22Rv1 (cell line): ENCODE data around the gene RPL36.

Source experiments
- ZFX ChIP-seq: fragments of 450-650 bp; IDR thresholded peaks from 2 replicates; pipeline ENCODE4 v1.6.1; 2017; ENCODE audit warnings: antibody characterized with exemption, borderline replicate concordance
- TF ChIP-seq, protein P1 (sequence below): fragments of 450-650 bp; IDR thresholded peaks from 2 replicates; pipeline ENCODE4 v1.5.1; 2017; ENCODE audit warnings: mild to moderate bottlenecking

DNA sequence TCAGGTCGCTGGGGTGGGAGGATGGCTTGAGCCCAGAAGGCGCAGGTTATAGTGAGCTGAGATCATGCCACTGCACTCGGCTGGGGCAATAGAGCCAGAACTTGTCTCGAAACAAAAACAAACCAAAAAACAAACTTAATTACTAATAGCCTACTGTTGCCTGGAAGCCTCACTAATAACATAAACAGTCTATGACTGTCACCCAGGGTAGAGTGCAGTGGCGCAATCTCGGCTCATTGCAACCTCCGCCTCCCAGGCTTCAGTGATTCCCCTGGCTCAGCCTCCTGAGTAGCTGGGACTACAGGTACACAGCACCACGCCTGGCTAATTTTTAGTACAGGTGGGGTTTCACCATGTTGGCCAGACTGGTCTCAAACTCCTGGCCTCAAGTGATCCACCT, 48.3 kb downstream of the RPL36 start:
- TF ChIP-seq, protein P1, sequence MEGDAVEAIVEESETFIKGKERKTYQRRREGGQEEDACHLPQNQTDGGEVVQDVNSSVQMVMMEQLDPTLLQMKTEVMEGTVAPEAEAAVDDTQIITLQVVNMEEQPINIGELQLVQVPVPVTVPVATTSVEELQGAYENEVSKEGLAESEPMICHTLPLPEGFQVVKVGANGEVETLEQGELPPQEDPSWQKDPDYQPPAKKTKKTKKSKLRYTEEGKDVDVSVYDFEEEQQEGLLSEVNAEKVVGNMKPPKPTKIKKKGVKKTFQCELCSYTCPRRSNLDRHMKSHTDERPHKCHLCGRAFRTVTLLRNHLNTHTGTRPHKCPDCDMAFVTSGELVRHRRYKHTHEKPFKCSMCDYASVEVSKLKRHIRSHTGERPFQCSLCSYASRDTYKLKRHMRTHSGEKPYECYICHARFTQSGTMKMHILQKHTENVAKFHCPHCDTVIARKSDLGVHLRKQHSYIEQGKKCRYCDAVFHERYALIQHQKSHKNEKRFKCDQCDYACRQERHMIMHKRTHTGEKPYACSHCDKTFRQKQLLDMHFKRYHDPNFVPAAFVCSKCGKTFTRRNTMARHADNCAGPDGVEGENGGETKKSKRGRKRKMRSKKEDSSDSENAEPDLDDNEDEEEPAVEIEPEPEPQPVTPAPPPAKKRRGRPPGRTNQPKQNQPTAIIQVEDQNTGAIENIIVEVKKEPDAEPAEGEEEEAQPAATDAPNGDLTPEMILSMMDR, result no peak
- TF ChIP-seq ZFX, result no peak
